DMS153 treated with DMSO at 0.1 percent for 48 hours (cell line): ENCODE measurements around the gene CHPF2.
A peak's percentile ranks its signal among the peaks of the same experiment; 100 is the strongest.

ENCODE experiments used
- DNase-seq: peaks from one replicate; lab custom pipeline; 2025; ENCODE audit not compliant: unreplicated experiment; lab: John Stamatoyannopoulos, UW

CHPF2 gene

DNA sequence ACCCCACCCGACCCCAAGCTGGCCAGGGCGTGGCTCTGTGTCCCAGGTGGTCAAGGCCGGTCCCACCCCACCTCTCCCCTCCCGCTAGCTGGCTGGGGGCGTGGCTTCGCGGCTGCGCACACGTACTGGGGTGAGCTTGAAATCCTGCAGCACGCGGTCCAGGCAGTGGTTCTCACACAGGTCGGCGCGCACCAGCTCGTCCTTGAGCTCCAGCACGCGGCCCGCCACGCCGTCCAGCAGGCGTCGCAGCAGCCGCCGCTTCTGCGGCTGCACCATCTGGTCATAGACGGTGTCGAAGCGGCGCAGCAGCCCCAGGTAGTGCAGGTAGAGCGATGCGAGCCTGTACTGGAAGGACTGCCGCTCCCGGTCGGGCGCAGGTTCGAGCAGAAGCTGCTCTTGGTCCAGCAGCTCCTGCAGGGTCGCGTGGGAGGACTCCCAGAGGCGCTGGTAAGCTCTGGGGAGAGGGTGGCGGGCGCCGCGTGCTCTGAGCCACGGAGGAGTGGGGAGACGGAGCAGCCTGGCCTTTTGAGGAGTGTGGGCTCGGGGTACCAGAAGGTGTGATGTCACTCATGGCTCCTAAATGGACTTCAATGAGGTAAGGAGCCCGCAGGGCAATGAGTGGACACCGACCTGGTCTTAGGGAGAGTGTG, 27.8 kb upstream of the CHPF2 start:
- no peak for DNase-seq

DNA sequence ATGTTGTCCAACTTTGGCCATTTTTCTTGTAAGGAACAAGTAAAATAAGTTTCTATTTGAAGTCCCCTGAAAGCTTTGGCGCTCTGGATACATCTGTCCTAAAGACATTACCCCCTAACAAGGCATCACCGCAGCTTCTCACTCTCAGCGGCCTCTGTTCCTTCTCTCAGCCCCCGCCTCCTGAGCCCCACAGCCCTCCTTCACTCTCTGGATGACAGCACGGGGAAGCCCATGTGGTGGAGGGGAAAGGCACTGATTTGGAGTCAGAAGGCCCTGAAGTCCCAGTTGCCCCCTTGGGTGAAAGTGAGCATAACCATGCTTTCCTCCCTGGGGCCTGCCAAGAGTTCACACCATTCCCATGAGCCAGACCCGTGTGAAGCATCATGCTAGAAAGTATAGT, 26.6 kb upstream of the CHPF2 start:
- DNase-seq, result no peak

DNA sequence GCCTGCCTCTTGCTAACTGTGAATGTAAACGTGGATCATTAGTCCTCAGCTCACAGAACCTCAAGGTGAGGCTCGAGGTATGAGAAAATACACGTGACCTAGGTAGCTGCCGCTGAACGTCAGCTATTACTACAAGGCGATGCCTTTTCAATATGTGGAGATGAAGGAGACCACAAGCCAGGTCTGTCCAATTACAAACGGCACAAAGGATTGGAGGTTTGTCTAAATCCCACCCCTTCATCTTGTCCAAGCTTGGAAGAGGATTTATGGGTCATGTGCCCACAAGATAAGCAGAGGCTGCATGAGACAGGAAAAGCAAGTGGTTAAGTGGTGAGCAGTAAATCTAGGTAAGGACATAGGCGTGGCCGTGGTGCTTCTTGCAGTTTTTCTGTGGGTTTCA, 25.4 kb upstream of the CHPF2 start:
- DNase-seq, result no peak

DNA sequence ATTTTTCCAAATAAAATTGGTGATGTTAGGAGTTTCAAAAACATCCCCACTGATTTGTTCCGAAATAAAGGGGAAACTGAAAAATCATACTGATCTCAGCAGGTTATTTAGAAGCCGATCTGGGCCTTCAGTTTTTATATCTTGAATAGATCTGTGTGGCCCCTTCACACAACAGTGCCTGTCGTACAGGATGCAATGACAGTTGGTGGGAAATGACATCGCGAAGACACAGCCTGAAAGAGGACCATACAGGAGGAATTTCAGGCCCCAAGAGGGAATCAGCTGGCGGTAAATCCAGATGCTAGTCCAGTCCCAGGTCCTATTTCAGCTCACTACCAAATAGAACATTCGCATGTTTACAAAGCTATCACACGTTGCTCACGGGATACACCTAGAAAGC, 25.0 kb upstream of the CHPF2 start:
- DNase-seq, result no peak

DNA sequence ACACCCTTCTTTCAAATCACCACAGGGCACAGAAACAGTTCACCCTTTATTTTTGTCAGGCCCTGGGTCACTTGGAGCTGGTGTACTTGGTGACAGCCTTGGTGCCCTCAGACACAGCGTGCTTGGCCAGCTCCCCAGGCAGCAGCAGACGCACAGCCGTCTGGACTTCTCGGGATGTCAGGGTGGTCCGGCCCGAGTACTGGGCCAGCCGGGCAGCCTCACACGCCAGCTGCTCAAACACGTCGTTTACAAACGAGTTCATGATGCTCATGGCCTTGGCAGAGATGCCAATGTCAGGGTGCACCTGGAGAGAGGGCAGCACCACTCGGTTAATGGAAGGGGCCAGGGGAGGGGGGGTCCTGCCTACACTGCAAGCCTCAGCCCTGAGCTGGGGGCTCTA, 24.5 kb upstream of the CHPF2 start:
- no peak for DNase-seq

DNA sequence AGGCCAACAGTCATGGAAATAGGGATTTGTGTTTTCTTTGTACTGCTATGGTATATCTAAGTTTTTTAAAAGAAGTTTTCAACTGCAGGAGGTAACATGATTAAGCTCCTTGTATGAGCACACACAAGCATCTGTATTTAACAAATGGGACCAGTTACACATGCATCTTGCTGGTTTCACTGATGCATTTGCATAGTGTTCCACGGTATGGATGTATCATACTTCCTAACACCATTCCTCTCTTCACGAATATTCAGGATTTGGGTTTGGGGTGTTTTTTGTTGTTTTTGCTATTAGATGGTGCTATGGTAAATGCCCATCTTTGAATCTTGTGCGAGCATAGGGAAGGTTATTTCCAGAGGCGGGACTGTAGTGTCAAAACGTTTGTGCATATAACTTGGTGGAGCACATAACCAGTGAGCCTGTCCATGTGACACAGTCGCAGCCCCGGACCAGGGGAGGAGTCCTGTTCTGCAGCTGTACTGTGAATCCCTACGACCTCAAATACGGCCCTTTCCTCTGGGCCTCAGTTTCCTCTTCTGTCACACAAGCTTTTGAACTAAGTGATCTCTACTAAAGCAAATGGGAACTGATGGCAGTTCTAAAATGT, 23.9 kb upstream of the CHPF2 start:
- no peak for DNase-seq

DNA sequence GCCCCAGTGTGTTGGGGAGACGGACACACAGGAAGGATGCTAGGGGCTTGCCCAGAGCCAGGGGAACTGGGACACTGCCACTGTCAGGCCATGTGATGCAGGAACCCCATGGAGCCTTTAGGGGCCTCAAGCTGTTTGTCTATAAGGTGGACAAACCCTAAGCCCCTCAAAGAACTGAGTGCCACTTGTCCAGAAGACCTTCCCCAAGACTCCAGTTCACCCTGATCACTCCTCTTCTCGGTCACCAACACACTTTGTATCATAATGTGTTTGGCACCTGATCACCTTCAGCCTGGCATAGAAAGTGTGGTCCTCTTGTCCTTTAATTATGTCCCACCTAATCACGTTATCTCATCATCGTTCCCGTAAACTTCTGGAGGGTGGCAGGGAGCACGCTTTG, 22.7 kb upstream of the CHPF2 start:
- no peak for DNase-seq

DNA sequence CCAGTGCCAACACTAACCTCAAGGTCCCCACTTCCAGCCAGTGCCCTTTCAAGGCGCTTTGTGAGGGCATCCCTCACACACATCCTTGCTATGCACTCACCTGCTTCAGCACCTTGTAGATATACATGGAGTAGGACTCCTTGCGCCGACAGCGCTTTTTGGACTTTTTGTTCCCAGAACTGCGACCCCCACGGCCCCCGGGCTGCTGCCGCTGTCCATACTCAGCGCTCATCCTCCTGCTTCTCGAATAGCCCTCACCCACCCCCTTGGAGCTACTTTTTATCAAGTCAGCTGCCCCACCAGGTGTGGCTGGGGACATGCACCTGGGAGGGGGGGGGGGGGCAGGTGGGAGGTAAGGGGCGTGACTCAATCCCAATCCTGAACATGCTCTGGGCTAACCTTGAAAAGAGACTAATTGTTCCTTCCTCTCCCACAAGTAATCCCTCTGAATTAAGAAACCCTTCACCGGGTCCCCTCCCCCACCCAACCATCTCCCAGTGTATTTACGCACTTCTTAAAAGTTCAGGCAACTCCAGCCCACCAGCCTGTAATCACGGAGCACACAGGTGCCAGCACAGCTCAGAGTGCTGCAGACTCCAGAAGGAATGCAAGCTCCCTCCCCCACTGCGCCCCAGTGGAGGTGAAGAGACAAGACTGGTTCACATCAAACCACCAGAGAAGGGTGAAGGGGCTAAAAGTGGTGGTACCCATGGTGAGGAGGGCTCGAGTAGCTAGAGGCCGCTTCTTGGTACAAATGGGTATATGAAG, 22.0 kb upstream of the CHPF2 start, which contains the start of gene H2BK1:
Gene H2BK1, minus strand, starts transcription at position 402 of the 768 bp plus-strand sequence. Its CDS starts 170 bp downstream, at position 232.
- no peak for DNase-seq

DNA sequence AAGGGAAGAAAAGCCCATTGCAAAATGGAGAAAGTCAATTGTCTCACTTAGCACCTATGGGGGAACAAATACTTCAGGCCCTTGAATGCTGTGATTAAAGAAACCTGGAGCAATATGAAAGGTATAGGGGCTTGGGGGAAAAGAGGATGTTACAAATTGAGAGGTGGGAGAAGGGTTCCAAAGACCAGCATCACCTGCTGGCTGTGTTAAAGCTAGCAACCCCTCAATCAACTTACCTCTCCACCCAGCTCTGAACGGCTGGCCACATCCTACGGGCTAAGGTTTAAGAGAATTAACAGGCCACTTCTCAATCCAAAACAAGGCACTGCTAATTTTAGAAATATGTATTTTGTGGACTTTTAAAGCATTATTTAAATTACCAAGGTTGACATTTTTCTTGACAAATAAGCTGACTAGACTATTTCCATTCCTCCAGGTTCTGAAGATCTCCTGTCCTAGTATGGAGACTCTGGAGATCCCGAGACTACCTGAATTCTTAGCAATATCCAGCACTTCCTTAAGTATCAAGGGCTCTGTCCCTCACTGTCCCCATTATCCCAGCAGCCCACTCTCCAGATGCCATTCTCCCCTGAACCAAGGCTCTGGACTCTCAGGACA, 21.0 kb upstream of the CHPF2 start:
- DNase-seq, result no peak

DNA sequence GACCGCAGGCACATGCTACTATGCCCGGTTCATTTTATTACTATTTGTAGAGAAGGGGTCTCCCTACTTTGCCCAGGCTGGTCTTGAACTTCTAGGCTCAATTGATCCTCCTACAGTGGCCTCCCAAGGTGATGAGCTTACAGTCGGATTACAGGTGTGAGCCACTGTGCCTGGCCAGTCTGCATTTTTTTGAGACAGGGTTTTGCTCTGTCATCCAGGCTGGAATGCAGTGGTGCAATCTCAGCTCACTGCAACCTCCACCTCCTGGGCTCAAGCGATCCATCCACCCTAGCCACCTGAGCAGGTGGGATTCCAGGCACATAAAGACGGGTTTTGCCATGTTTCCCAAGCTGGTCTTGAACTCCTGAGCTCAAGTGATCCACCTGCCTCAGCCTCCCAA, 19.7 kb upstream of the CHPF2 start:
- DNase-seq, result no peak

DNA sequence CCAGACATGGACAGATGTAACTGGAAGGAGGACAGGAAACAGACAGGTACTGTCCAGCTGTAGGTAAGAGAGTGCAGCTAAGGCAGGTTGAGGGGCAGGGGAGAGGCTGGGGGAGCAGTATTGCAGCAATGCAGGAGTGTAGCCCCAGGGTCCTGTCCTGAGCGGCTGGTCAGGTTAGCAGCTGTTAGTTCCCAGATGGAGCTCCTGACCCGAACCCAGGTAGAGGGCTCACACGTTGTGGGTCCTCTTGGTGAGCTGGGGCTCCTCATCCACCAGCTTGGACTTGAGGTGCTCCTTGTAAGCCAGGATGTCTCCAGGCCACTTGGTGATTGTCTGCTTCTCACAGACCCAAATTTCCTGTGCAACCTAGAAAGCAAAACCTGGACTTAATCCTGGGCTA, 18.5 kb upstream of the CHPF2 start:
- no peak for DNase-seq

DNA sequence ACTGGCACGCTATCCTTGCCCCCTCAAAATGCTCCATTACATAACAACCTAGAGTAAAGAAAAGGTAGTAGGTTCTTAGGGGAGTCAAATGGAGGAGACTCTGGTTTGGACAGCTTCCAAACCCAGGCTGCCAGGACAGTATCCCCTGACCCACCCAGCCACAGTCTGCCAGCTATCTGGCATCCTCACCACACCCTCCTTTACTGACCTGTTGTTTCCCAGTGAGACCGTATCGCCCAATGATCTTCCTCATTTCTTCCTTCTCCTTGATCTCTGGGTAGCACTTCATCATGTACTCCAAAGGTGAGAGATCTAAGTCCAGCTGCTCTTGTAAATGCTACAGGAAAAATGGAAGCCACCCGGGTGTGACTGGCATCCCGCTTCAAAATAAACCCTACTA, 16.9 kb upstream of the CHPF2 start:
- no peak for DNase-seq

DNA sequence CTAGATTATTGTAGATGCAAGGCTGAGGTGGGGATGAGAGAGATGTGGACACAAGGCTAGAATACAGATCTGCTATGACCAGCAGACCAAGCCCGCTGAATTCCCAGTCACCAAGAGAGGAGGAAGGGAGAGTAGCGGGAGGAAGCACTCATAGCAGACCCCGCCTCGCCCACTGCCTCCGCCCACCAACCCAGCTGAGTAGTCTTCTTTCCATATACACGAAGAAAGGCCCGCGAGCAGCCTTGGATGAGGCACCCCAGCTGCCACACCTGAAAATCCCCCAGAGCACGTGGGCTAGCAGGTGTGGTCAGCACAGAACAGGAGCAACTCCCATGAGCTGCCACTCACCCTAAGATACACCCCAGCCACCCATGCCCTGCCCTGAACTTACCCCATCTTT, 14.1 kb upstream of the CHPF2 start:
- no peak for DNase-seq

DNA sequence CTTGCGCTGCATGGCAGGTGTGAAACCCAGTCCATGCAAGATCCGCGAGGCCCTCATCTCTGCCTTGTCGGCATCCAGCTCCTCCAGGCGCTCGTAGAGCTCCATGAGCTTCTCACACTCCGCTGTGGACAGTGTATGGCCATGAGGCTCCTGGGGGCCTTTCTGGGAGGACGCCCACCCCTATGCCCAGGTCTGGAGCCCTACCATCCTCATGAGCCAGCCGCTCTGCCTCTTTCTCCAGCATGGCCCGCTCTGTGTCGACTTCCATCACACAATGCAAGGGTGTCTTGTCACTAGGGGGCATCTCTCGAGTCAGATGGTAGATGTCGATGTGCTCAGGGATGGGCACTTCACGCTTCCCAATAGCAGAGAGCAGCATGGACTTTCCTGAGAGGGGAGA, 8.6 kb upstream of the CHPF2 start:
- DNase-seq, result no peak

DNA sequence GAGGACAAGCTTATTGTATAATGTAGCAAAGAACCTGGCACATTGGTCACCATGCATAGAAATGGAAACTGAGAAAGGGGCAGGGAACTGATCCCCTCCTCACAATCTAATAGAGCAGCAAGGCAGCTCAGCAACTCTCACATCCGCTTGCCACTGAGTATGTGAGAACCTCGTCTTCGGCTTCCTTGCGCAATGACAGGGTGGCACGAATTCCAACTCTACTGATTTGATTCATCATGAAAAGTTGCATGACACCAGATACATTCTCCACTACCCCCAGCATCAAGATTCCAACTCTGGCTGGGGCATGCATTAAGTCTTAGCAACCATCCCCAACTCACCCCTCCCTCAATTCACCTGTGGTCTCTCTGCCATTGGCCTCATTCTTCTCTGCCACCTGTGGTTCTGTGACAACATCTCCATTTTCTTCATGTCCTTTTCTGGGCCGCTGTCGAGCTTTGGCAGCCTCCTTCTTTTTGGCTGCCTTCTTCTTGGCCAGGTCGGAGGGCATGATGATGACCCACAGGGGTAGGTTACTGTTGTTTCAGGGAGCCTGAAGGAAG, 6.3 kb upstream of the CHPF2 start:
- no peak for DNase-seq

DNA sequence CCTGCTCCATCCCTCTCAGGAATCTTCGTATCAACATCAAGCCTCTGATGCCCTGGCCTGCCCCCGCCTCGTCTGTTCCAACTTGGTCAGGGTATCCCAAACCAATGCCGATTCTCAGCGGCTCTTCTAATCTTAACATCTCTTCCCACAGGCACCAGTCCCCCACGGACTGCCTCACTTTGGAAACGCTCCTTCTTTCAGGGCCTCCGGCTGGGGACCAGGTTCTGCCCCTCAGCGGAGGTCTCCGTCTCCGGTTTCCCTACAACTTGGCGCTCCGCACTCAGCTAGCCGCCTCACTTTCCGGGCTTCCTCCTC, 5.8 kb upstream of the CHPF2 start:
- no peak for DNase-seq

DNA sequence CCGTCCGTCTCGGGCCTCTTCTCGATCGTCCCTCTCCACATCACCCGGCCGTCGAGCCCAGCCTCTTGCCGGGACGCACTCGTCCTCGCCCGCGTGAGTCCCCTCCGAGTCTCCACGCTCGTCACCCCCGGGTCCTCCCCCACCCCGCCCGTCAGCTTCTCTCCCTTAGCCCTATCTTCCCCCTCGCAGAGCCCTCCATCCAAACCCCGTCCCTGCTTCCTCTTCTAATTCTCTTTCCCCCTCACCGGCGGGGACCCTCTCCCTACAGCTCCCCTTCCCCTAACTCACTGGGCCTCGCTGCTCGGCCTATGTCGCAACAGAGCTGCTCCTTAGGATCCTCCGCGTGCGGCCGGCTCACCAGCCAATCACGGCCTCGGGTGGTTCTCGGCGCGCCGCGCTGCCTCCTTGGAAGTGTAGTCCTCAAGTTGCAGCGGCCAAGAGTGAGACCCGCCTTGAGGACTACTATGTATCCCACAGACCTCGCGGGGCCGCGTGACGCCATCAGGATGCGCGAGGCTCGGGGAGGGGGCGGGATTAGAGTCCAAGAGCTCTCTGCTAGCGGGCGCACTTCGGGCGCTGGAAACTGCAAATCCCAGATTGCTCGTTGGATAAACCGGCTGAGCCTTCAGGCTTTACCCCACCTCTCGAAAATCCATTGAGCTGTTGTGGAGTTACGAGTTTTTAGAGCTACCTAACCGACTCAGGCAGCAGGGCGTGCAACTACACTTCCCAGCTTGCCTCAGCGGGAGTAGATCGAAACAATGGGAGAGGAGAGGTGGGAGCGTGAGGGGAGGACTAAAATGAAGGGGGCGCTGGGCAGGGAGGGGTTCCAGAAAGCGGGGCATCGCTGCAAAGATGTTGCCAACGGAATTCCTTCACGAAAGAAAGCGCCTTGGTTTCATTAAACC, 5.2 kb upstream of the CHPF2 start, which contains the start of gene ABCF2:
Gene ABCF2, minus strand, starts transcription at position 331 of the 908 bp plus-strand sequence. CDS start 747 bp downstream, outside the sequence.
- DNase-seq, result peak; percentile 82

DNA sequence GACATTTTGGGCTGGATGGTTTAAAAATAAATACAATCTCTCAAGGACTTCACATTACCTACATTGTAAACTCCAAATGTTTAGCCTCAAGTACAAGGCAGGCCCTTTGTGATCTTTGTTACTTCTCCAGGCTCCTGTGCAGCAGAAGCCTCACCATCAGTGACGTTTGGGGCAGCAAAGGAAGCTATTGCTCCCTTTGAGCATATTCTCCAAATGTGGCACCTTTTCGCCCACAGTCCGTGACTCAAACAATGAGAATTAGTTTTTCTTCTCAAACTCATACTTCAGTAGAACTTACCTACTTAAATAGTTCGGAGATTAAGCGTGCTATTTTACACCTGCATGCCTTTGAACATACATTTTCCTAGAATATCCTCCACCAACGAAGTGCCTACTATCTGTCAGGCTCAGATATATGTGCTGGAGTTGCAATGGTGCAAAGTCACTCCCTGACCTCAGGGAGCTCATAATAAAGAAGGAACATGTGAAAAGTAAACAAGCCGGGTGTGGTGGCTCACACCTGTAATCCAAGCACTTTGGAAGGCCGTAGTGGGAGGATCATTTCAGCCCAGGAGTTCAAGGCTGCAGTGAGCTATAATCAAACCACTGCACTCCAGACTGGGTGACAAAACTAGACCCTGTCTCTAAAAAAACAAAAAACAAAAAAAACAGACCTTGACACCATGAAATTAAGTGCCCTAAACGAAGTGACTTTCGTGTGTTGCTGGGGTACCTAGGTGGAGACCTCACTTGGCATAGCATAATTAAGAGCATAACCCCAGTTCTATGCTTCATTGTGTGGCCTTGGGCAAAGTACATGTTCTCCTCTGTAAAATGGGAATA, 4.0 kb upstream of the CHPF2 start:
- DNase-seq, result no peak

DNA sequence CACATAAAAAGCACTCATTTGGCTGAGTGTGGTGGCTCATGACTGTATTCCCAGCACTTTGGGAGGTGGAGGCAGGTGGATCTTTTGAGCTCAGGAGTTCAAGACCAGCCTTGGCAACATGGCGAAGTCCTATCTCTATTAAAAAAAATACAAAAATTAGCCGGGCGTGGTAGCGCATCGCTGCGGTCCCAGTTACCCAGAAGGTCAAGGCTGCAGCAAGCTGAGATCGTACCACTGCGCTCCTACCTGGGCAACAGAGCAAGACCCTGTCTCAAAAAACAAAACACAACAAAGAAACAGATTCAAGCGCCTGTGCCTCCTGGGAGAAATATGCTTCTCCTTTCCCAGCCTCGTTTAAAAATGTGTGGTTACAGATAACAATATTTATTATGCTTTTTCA, 3.0 kb upstream of the CHPF2 start:
- DNase-seq, result no peak

DNA sequence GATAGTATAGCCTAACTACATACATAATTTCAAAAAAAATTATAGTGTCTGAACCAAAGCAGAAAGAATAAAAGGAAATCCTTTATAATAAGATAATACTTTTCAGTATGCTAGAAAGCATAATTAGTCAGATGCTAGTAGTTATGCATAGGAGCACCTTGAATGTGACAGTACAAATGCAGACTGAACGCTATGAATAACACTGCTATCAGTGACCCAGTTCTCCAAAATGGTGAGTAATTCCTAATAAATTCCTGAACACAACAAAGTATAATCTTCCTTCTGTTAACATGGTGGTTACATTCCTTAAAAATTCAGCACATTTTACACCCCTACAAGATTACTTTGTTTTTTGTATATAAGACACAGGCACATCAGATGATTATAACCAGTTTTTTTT, 1.2 kb upstream of the CHPF2 start:
- DNase-seq, result no peak
